CD4-positive, alpha-beta T cell treated with Interleukin-6 for 4 hours (primary cell): ENCODE data around the gene PRKAR2B.
"Not testable (repeated sequence)": the region's sequence is repeated elsewhere in the genome, so short reads cannot be mapped to it uniquely, and the experiment has no call there.

Experiments
- DNase-seq: peaks from one replicate; pipeline ENCODE4 v3.0.0-alpha.2; 2020; ENCODE audit warnings: mixed read lengths

PRKAR2B gene

DNA sequence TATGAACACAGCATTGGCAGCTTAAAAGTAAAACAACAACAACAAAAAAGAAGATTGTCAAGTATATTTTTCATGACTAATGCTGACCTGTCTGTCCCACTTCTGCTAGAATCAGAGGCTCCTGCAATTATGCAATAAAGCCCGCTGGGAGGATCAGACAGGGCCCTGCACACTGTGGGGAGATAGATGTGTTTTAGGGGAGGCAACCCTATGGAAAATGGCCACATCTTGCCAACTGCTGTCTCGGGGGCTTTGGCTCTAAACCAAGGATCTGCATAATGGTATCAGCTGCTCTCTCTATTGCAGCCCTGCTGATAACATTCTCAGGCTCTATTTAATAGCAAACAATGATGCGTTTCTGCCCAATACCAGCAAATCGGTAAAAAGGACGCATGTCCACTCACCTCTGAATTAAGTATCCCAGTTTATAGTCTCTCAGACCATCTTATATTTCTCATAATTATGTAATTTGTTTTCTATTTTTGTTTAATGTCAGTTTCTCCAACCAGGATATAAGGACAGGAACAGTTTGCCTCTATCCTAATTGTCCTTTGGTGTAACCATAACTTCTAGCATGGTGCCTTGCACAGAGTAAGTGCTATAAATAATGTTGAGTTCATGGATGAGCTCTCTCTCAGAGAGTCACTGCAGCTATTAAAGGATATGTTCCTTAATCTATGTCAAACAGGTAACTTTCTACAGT lies 15.3 kb upstream of the PRKAR2B start:
- DNase-seq = no peak

DNA sequence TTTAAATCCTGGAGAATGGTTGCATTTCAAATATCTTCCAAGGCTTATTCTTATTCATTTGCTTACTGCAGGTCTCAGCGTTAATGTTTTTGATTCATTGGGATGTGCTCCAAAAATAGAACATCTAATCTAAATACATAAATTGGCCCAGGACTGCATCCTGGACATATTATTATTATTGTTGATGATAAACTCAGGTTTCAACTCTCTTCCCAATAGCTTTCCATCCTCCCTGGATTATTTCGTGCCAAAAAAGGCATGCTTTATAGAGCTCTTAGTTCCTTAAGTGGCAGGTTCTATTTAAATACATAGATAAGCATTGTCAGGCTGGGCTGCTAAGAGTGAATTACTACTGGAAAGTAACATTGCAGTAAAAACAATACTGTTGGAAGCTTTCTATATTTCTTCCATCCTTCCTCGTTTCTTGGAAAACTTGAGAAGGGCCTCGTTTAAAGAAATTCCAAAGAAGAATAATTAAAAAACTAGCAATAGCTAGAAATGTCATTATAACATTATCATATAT lies 14.7 kb upstream of the PRKAR2B start:
- no peak for DNase-seq

DNA sequence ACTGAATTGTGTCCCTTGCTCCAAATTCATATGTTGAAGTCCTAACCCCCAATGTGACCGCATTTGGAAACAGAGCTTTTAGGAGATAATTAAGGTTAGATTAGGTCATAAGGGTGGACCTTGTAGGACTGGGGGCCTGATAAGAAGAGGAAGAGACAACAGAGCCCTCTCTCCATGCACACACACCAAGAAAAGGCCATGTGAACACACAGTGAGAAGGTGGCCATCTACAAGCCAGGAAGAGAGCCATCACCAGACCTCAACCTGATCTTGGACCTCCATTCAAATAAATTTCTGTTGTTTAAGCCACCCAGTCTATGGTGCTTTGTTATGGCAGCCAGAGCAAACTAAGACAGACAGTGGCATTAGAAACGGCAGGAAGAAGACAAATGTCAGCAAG lies 12.5 kb upstream of the PRKAR2B start:
- no peak for DNase-seq

DNA sequence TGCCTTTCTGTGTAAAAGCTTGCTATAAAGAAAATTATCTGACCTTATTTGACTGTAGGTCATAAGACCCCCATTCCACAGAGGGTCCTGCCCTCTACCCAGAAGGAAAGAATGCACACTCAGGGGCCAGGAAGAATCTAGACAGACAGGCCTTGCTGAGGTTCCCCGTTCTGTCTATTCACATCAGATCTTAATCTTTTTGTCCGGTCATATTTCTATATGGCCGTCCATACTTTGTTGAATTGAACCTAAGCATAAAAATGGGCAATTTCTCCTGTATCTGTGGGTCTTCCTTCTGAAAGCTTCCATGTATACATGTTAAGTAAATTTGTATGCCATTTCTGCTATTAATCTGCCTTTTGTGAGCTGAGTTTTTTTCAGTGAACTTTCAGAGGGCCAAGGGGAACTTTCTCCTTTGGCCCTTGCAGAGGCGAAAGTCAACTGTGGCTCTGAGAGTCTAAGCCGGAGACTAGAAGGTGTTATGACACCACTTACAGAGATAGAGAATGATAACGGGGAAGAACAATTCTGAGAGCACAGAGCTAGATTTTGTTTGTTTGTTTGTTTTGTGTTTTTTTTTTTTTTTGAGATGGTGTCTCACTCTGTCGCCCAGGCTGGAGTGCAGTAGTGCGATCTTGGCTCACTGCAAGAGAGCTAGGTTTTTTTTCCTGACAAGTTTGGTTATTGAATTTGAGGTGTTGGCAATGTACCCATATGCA lies 11.6 kb upstream of the PRKAR2B start:
- DNase-seq = no peak

DNA sequence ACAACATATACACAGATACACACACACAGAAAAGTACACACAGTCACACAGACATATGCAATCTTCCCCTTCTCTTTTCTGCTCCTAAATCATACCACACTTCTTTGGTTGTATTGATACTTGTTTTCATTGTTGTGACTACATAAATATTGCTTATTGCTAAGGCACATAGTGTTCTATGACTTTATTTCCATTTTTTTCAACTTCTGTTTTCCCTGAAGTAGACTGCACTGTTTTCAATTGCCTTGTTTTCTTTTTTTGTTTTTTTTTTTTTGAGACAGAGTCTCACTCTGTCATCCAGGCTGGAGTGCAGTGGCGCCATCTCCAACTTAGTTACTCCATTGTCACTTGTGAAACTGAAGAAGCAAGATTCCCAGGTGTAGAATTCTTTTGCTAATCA lies 10.0 kb upstream of the PRKAR2B start:
- DNase-seq = no peak

DNA sequence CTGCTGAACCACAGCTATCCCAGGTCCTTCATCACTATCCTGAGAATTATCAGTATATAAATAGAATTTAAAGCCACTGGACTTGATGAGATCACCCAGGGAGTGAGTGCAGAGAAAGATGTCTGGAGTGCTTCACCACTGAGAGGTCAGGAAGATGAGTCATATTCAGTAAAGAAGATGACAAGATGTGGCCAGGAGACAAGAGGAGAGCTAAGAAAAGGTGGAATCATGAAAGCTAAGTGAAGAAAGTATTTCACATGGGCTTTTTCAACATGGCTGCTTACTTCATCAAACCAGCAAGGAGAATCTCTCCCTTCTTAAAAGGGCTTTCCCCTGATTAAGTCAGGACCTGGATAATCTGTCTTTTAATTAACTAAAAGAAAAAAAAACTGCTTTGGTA lies 9.1 kb upstream of the PRKAR2B start:
- no peak for DNase-seq

DNA sequence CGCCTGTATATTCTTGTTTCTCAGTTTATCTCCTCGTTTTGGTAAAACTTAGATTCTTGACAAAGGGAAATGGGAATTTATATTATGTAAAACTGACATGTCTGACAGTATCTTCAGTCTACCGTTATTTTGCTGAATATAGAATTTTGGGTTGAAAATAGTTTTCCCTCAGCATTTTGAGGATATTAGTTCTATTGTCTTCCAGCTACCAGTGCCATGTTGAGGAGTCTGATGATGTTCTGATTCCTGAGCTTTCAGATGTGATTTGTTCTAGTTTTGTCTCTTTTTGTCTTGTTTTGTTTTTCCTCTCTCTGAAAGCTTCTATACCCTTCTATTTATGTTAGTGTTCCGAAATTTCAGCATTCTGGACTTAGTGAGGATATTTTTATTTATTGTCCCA lies 8.0 kb upstream of the PRKAR2B start:
- DNase-seq = no peak

DNA sequence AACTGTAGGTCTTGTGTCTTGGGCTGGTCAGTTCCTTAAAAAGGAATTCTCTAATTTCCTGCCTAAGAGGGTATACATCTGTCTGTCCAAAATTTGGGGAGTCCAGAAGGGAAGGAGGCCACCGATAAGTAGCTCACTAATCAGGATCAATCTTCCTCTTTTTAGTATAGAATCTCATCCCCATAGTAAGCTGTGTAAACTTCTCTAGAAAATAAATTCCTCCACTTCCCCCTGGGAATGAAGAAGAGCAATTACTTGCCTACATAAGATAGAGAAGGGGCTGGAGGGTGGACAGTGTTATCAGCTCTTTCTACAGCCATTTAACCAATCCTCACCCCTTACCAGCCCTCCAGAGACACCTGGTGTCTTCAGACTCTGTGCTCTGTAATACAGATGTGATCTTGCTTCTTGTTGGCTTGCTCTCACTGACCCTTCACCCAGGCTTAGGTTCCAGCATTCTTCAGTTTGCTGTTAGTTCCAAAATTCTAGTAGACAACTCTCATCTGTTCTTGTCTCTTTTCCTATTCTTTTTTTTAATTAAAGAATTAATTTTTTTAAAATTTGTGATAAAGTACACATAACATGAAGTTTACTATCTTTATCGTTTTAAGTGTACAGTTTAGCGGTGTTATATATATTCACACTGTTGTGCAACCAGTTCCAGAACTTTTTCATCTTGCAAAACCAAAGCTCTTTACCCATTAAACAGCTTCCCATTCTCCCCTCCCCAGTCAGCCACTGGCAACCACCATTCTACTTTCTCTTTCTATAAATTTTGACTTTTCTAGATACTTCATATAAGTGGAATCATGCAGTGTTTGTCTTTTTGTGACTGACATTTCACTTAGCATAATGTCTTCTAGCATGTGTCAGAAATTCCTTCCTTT lies 6.5 kb upstream of the PRKAR2B start:
- no peak for DNase-seq

DNA sequence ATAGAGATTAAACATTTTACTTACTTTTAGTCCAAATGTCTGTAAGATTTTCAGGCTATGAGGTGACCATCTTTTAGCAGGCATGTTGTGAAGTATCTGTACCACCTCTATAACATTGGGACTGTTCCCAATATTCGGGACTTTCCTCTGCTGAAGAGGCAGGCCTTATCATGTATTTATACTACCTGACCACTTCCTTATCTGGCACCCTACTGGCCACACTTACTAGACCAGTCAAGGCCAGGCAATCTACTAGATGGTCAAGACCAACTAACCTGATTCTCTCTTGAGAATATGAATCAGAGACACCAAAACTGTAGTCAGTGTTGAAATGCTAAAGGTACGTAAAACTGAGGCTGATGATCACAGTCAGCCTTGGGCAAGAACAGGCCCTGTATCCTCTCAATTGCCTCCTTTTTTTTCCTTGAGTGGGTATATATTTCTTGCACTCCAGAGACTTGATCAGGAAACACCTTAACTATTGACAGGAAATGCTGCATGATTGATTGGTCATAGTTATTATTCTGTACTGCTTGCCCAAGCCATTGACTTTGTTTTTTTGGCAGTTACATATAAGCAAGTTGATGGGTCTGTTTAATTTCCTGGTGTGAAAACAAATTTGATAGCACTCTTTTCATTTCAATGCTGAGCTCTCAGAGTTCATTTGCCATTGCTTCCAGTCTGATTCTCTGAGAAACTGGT lies 5.2 kb upstream of the PRKAR2B start:
- no peak for DNase-seq

DNA sequence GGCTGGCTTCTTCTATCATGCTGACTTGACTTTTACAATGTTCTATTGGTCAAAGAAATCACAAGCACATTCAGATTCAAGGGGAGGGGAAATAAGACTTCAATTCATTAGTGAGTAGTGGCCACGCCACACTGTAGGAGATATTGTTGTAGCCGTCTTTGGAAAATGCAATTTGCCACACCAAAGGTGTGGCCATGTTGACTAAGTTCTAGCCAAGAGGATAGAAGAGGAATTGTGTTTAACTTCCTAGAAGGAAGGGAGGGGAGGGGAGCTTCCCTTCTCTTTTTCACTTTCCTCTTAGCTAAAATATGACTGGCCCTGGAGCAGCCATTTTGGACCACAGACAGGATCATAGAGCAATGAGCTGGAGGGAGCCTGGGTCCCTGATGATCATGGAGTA lies 3.4 kb upstream of the PRKAR2B start:
- DNase-seq = no peak

DNA sequence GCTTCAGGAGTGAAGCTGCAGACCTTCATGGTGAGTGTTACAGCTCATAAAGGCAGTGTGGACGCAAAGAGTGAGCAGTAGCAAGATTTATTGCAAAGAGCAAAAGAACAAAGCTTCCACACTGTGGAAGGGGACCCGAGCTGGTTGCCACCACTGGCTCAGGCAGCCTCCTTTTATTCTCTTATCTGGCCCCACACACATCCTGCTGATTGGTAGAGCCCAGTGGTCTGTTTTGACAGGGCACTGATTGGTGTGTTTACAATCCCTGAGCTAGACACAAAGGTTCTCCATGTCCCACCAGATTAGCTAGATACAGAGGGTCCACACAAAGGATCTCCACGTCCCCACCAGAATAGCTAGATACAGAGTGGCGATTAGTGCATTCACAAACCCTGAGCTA lies 2.7 kb upstream of the PRKAR2B start:
- not testable (repeated sequence) for DNase-seq

DNA sequence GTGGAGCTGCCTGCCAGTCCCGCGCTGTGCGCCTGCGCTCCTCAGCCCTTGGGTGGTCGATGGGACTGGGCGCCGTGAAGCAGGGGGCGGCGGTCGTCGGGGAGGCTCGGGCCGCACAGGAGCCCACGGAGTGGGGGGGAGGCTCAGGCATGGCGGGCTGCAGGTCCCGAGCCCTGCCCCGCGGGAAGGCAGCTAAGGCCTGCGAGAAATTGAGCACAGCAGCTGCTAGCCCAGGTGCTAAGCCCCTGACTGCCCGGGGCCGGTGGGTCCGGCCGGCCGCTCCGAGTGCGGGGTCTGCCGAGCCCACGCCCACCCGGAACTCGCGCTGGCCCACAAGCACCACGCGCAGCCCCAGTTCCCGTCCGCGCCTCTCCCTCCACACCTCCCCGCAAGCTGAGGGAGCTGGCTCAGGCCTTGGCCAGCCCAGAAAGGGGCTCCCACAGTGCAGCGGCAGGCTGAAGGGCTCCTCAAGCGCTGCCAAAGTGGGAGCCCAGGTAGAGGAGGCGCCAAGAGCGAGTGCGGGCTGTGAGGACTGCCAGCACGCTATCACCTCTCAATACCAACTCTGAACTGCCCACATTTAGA lies 2.1 kb upstream of the PRKAR2B start:
- not testable (repeated sequence) for DNase-seq

DNA sequence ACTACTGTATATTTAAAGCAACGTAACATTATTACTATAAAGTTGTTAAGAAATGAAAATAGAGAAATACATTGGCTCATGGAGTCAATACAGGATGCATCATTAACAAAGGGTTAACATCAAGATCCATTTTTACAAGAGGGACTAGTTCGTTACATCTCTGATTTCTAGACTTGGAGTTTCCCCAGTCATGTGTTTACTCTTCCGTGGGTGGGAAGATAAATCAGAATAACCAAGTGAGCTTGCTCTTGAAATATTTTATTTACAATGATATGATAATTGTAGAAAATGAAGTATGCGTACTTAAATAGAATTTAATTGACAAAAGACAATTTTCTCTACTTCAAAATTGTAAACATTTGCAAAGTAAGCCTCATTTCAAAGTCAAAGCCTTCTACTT lies 1.0 kb upstream of the PRKAR2B start:
- no peak for DNase-seq

DNA sequence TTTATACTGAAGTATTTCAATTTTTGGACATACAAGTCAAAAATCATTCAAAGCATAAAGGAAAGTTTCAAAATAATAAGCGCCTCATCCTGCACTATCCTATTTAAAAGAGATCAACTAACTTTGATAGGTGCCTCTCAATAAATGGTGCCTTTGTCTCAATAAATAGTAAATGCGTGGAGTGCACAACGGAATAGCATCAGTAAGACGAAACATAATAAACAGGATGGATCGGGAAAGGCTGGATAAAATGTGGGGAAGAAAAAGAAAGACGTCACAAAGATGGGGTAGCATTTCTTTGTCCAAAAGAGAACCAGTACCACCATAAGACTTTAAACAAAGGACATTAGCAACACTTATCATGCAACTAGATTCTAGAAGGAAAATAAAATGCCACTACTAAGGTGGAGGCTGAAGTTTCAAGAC lies 571 bp upstream of the PRKAR2B start:
- no peak for DNase-seq

DNA sequence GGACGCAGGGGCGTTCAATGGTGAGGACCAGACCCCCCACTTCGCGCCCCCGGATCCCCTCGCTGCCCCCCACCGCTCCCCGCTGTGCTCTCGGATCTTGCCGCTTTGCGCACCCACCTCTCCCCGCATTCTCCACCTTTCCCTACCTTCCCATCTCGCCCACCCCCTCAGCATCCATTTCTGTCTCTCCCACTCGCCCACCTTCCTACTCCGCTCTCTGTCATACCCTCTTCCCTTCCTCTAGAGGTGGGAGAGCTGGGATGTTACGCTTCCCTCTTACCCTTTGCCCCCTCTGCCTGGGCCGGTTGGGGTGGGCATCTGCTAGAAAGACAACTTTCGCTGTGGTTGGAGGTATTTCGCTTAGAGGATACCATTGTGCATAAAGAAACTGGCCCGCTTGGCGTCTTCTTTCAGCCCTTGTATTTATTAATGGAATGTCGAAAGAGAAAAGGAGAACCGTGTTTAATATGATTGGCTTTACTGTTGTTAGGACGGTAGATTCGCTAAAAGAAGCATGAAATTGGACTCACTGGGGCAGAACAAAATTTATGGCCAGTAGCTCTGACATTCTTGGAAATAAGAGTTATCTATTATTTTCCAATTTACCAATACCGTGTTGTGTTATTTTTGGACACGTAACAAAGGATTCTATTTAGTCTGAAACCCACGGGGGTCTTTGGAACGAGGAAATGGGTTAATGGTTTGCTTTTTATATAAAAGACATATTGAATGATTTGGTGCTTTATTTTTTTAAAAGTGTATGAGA lies 873 bp downstream of the PRKAR2B start:
- peak; percentile 2 for DNase-seq

DNA sequence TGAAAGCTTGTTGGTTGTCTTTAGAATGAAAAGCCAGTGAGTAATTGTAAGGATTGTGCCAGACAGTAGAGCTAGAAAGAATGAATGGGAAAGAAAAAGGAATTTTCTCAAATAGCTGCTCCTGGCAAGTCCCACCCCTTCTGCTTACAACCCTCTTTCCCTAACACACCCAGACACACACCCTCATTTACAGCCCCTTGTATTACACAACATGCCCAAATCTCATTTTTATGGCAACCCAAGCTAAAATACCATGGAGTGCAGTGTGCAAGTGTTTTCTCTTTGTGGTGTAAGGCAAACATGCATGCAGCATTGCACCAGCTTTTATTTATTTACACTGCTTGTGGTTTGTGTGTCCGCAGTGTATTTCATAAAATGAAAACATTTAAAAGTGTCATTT lies 1.5 kb downstream of the PRKAR2B start:
- DNase-seq = no peak

DNA sequence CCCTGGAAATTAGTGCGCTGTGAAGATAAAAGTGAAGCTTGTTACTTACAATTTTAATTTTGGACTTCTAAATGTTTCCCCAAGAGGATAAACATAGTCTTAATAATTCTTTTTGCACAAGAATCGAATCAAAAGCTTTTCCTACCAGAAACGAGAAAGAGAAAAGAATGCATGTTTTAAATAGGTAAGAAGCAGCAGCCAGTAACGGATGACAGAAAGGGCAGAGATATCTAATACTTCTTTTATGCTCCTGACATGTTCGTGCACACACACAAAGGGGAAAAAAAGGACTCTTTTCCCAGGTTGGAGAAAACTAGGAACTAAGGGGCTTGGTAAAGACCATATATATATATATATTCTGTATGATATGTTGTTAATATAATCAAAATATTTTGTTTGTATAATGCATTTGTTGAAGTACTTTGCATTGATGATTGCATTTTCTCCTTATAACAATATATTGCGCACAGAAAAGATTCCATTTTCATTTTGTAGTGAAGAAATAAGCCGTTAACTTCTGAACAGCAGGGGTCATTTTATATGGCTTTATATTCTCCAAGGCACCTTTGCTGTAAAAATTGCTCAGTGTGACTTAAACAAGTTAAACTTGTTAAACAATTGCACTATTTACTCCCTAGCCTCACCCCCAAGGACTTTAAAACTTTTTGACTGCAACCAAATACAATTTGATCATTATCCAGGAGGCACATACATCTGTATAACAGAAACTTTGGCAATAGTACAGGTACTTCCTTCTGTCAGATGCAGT lies 2.2 kb downstream of the PRKAR2B start:
- DNase-seq = no peak

DNA sequence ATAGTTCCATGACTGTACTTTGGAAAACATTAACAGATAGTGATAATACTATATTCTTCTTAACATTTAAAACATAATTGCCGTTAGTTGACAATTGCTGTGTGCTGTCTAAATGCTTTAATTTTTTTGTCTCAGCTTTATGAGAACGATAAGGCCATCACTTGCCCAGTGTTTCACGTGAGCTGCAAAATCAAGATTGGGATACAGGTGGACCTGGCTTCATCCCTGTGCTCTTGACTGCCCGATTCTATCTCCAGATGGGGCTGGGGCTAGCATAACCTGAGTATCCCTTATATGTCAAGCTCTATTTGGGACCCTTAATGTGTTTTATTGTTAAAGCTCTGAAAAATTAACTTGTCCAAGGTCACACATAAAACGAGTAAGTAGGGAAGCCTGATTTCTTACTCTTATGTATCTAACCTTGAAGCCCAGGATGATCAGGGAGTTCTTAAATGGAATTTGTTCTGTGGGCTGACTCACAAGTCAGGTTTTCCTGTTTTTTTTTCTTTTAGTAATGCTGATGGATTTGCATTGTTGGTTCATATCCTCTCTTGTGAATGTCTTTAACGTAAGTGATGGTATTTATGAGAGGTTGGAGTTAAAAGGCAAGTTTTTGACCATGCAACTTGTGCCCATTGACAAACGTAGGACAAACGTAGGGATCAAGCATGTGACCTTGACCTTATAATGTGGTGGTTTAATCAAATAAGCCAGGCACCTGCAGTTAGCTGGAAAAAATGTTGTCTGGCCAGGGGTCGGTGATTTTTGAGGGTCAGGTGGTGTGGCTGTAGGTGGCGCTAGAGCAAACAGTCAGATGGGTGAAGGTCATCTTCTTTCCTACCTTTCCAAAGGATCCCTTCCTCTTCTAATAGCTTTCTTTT lies 3.6 kb downstream of the PRKAR2B start:
- DNase-seq = no peak

DNA sequence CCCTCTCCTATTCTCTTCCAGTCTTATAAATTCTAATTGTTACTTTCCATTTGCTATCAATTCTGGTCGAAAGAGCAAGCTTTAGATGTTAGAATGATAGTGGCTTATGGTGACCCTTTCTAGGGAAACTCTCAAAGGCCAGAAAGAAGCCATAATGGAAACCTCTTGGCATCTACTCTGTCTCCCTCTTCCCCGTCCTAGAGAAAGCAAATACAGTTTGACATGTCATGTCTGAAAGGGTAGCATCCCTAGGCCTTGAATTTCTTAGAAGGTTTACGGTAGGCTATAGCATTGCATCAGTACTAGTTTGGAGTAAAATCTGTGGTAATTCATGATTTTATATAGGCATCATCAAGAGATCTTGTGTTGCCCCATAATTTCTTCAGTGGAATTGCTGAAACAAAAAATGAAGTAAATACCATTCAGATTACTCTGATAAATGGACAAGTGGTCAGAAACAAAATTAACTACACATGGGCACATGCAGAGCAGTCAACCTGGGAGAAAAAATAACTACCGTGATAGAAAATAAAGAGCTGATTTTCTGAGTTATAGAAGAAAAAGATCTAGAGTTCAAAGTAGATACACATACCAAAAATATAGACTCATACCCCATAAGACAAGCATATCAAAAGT lies 4.4 kb downstream of the PRKAR2B start:
- no peak for DNase-seq
